Fibroblast of villous mesenchyme (primary cell): ENCODE results near the gene ARHGEF16. TPM values are rescaled to one million over a fixed set of nuclear protein-coding genes. Genes with fewer than 3 reads are reported as not detected.

Experiments
- DNase-seq: peaks from one replicate; pipeline ENCODE4 v3.0.0-alpha.2; 2010; ENCODE audit warnings: low read depth
- H3K4me3 ChIP-seq: 2 replicates; pipeline ENCODE4 v1.5.1; 2011; ENCODE audit warnings: low read depth, mild to moderate bottlenecking, low read length
- total RNA-seq: library from RNA; depleted of rRNA; stranded (reverse); fragments of >200 nt; gene quantifications from 2 replicates; pipeline ENCODE4 v1.2.3, GENCODE V29; 2012
- TF ChIP-seq, protein P1 (sequence below): IDR thresholded peaks from 2 replicates; pipeline ENCODE4 v1.5.1; 2012; ENCODE audit warnings: low read depth, mild to moderate bottlenecking, low read length; ENCODE audit not compliant: insufficient read depth

Gene ARHGEF16
- total RNA-seq, 1 donor: 0.86 TPM

GRCh38 chr1:3451994-3452865 is 2.2 kb upstream of the ARHGEF16 start:
- no peak for DNase-seq
- TF ChIP-seq, protein P1, sequence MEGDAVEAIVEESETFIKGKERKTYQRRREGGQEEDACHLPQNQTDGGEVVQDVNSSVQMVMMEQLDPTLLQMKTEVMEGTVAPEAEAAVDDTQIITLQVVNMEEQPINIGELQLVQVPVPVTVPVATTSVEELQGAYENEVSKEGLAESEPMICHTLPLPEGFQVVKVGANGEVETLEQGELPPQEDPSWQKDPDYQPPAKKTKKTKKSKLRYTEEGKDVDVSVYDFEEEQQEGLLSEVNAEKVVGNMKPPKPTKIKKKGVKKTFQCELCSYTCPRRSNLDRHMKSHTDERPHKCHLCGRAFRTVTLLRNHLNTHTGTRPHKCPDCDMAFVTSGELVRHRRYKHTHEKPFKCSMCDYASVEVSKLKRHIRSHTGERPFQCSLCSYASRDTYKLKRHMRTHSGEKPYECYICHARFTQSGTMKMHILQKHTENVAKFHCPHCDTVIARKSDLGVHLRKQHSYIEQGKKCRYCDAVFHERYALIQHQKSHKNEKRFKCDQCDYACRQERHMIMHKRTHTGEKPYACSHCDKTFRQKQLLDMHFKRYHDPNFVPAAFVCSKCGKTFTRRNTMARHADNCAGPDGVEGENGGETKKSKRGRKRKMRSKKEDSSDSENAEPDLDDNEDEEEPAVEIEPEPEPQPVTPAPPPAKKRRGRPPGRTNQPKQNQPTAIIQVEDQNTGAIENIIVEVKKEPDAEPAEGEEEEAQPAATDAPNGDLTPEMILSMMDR: no peak
- no peak overlapping the region for H3K4me3 ChIP-seq

- TF ChIP-seq, protein P1: no peak
- no peak for DNase-seq
- no peak overlapping the region for H3K4me3 ChIP-seq
These were observed 1.6 kb upstream of the ARHGEF16 start for GRCh38 chr1:3452866-3453175.

GRCh38 chr1:3453203-3453761 is 1.2 kb upstream of the ARHGEF16 start:
- peak; percentile 52 for DNase-seq
- H3K4me3 ChIP-seq: no peak overlapping the region
- TF ChIP-seq, protein P1: peak; percentile 93

- H3K4me3 ChIP-seq: peak overlapping the region; percentile 34
- no peak for DNase-seq
- TF ChIP-seq, protein P1: no peak
These were observed 550 bp downstream of the ARHGEF16 start for GRCh38 chr1:3454811-3455618.

GRCh38 chr1:3455670-3456448 is 1.4 kb downstream of the ARHGEF16 start:
- DNase-seq: no peak
- TF ChIP-seq, protein P1: no peak

DNA sequence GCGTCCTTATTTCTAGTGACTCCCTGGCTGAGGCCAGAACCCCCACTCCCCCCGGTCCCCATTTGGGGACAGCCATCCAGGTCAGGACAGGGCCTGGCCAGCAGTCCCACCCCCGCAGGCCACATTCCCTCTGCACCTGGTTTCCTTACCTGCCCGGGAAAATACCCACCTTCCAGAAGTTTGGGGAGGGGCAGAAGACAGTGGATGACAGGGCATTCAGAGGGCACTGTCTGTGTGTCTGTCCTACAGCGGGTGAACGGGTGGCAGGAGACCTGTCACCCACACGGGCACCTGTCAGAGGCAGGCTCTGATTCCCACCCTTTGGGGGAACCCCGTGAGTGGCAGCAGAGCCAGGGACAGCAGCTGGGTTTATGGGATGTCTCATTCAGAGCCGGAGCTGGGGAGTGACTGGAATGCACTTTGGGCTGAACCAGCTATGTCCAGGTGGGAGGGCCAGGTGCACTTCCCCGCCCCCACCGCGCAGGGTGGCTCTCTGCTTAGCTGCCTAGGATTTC is 2.0 kb downstream of the ARHGEF16 start:
- DNase-seq: no peak
- no peak overlapping the region for H3K4me3 ChIP-seq
- TF ChIP-seq, protein P1: no peak

More at GRCh38 chr1:3455670-3456448, 1.4 kb downstream of the ARHGEF16 start:
- no peak overlapping the region for H3K4me3 ChIP-seq
